ENCODE data around the gene PAXX. TPM values are rescaled to one million over a fixed set of nuclear protein-coding genes. Genes with fewer than 3 reads are reported as not detected.

Gene PAXX
- polyA plus RNA-seq, 4 donors, result 26.9 to 46.1 (median 31.5) TPM

GRCh38 chr9:136964833-136965422 is 27.3 kb upstream of the PAXX start:
- DNase-seq (ENCODE audit: low read depth in 4 of 4, low spot score in 3 of 4), result no peak

GRCh38 chr9:136965771-136966484 is 26.3 kb upstream of the PAXX start:
- no peak for DNase-seq (ENCODE audit: low read depth in 4 of 4, low spot score in 3 of 4)

- no peak for DNase-seq (ENCODE audit: low read depth in 4 of 4, low spot score in 3 of 4)
Observed at GRCh38 chr9:136968333-136969127, 23.7 kb upstream of the PAXX start.

- no peak for DNase-seq (ENCODE audit: low read depth in 4 of 4, low spot score in 3 of 4)
Observed at GRCh38 chr9:136969150-136969549, 23.1 kb upstream of the PAXX start.

GRCh38 chr9:136969774-136970173 is 22.4 kb upstream of the PAXX start:
- no peak for DNase-seq (ENCODE audit: low read depth in 4 of 4, low spot score in 3 of 4)

- no peak for DNase-seq (ENCODE audit: low read depth in 4 of 4, low spot score in 3 of 4)
Observed at GRCh38 chr9:136970361-136970760, 21.9 kb upstream of the PAXX start.

GRCh38 chr9:136971746-136972145 is 20.5 kb upstream of the PAXX start:
- DNase-seq (ENCODE audit: low read depth in 4 of 4, low spot score in 3 of 4), result no peak

GRCh38 chr9:136972335-136972734 is 19.9 kb upstream of the PAXX start:
- DNase-seq (ENCODE audit: low read depth in 4 of 4, low spot score in 3 of 4), result no peak

- no peak for DNase-seq (ENCODE audit: low read depth in 4 of 4, low spot score in 3 of 4)
Observed at GRCh38 chr9:136972743-136973142, 19.5 kb upstream of the PAXX start.

- no peak for DNase-seq (ENCODE audit: low read depth in 4 of 4, low spot score in 3 of 4)
Observed at GRCh38 chr9:136973618-136974617, 18.3 kb upstream of the PAXX start.

GRCh38 chr9:136974817-136975535 is 17.2 kb upstream of the PAXX start:
- DNase-seq (ENCODE audit: low read depth in 4 of 4, low spot score in 3 of 4), result no peak

- DNase-seq (ENCODE audit: low read depth in 4 of 4, low spot score in 3 of 4), result no peak
Observed at GRCh38 chr9:136975644-136976043, 16.6 kb upstream of the PAXX start.

GRCh38 chr9:136977223-136977622 is 15.0 kb upstream of the PAXX start, which contains the start of gene PTGDS:
PTGDS (plus strand) TSS chr9:136977504; CDS start chr9:136977579, 75 bp downstream.
- no peak for DNase-seq (ENCODE audit: low read depth in 4 of 4, low spot score in 3 of 4)

GRCh38 chr9:136977649-136978072 is 14.6 kb upstream of the PAXX start:
- DNase-seq (ENCODE audit: low read depth in 4 of 4, low spot score in 3 of 4), result no peak

GRCh38 chr9:136978073-136978864 is 14.0 kb upstream of the PAXX start:
- no peak for DNase-seq (ENCODE audit: low read depth in 4 of 4, low spot score in 3 of 4)

- no peak for DNase-seq (ENCODE audit: low read depth in 4 of 4, low spot score in 3 of 4)
Observed at GRCh38 chr9:136978865-136979544, 13.2 kb upstream of the PAXX start.

GRCh38 chr9:136979769-136980587 is 12.2 kb upstream of the PAXX start:
- DNase-seq (ENCODE audit: low read depth in 4 of 4, low spot score in 3 of 4), result no peak
